Measurements from ENCODE around the gene SP140L. TPM values are rescaled to one million over a fixed set of nuclear protein-coding genes. Genes with fewer than 3 reads are reported as not detected.
"Not testable (repeated sequence)": the region's sequence is repeated elsewhere in the genome, so short reads cannot be mapped to it uniquely, and the experiment has no call there.

SP140L gene
- total and polyA plus RNA-seq, 3 experiments from 2014 or later: 30.1 to 32.5 (median 31.4) TPM

DNA sequence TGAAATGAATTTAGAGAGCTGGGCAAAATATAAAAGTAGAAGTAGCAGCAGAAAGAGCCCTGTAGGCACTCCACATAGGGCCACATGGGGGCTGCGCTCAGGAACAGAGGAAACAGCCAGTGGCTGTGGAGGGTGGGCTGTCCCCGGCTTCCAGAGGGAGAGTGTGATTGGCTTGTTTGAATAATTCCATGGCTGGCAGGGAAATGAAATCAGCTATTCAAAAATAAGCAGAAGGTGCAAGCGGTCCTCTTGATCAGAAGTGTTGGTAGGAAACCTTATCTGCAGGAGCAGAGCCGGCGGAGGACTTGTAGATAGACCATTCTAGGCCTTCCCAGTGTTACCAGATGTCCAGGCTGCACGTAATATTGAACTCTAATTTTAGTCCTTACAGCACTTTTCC is 71.7 kb downstream of the SP140L start:
- H3K9me3 Mint-ChIP-seq; DNase-seq; H3K9me3 ChIP-seq (ENCODE audit: low read length); H3K27me3 ChIP-seq (ENCODE audit: insufficient read depth, low read length, poor library complexity, severe bottlenecking); CTCF ChIA-PET; H3K27me3 Mint-ChIP-seq; H3K27ac ChIP-seq (ENCODE audit: low read depth, low read length); H3K4me1 ChIP-seq (ENCODE audit: insufficient read depth, low read length); POLR2A ChIA-PET; H3K4me1 Mint-ChIP-seq; H3K4me3 ChIP-seq (ENCODE audit: low read length); H3K4me3 Mint-ChIP-seq: not testable (repeated sequence)
- Mint-ChIP-seq H3K27ac (peak overlapping the region in 5 of 8 donors; percentile 34 to 92 (median 64)), H3K36me3 (peaks cover 46 to 91% (median 47%) of the 10 kb centered on the region in 3 donors)
- peaks cover 52% of the 10 kb centered on the region for H3K36me3 ChIP-seq (ENCODE audit: insufficient read depth, low read length)

DNA sequence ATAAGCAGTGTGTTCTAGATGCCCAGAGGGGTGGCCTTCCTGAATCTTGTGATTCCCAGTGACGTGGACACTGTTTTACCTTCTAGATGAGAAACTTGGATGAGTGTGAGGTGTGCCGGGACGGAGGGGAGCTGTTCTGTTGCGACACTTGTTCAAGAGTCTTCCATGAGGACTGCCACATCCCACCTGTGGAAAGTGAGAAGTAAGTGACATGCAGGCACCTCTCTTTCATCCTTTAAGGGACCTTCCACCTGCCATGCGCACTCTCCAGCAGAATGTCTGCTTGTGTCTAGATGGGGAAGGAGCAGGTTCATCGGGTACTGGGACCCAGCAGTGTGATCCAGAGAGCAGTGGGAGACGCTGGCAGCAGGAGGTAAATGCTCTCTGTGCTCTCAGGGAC is 73.0 kb downstream of the SP140L start:
- H3K4me1 ChIP-seq (ENCODE audit: insufficient read depth, low read length): no peaks in the 10 kb centered on the region
- H3K36me3 ChIP-seq (ENCODE audit: insufficient read depth, low read length): peaks cover 46% of the 10 kb centered on the region
- H3K27ac Mint-ChIP-seq: peak overlapping the region in 6 of 8 donors; percentile 7 to 86 (median 40)
- POLR2A ChIA-PET: no interaction called here
- peaks cover 39 to 91% (median 42%) of the 10 kb centered on the region in 3 donors for H3K36me3 Mint-ChIP-seq
- CTCF ChIA-PET: no interaction called here
- no peak overlapping the region for H3K4me3 ChIP-seq (ENCODE audit: low read length)
- H3K27me3 ChIP-seq (ENCODE audit: insufficient read depth, low read length, poor library complexity, severe bottlenecking): no peaks in the 10 kb centered on the region
- H3K27me3 Mint-ChIP-seq: no peaks in the 10 kb centered on the region
- no peak overlapping the region for H3K4me3 Mint-ChIP-seq
- H3K27ac ChIP-seq (ENCODE audit: low read depth, low read length): no peak overlapping the region
- DNase-seq: no peak
- H3K4me1 Mint-ChIP-seq: no peaks in the 10 kb centered on the region
- peaks cover 0 to 8% (median 2%) of the 10 kb centered on the region in 5 donors for H3K9me3 Mint-ChIP-seq
- peaks cover 9% of the 10 kb centered on the region for H3K9me3 ChIP-seq (ENCODE audit: low read length)

DNA sequence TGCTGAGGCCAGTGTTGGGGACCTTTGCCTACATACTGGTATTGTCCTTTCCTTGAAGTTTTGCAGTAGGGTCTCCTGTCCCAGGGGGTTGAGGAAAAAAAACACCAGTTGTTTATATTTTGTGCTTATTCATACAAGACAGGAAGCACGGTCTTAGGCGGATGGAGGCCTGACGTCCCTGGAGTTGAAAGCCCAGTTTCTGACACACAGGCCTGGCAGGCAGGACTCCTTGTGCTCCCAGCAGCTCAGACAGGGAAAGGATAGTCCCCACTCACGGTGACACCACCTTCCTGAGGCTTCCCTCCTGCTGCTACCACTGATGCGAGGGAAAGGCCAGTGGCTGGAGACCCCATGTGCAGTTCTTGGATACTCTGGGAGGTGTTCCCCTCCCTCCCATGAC is 73.5 kb downstream of the SP140L start:
- Mint-ChIP-seq H3K9me3 (peaks cover 0 to 5% (median 2%) of the 10 kb centered on the region in 5 donors), H3K36me3 (peaks cover 39 to 92% (median 43%) of the 10 kb centered on the region in 3 donors), H3K27ac (peak overlapping the region in 2 of 8 donors; percentile 11 to 79), H3K4me1 (no peaks in the 10 kb centered on the region), H3K27me3 (no peaks in the 10 kb centered on the region), H3K4me3 (no peak overlapping the region)
- Histone ChIP-seq H3K27me3 (ENCODE audit: insufficient read depth, low read length, poor library complexity, severe bottlenecking) (no peaks in the 10 kb centered on the region), H3K9me3 (ENCODE audit: low read length) (peaks cover 9% of the 10 kb centered on the region), H3K27ac (ENCODE audit: low read depth, low read length) (no peak overlapping the region), H3K36me3 (ENCODE audit: insufficient read depth, low read length) (peaks cover 44% of the 10 kb centered on the region), H3K4me1 (ENCODE audit: insufficient read depth, low read length) (no peaks in the 10 kb centered on the region), H3K4me3 (ENCODE audit: low read length) (no peak overlapping the region)
- DNase-seq: no peak
- ChIA-PET CTCF (no interaction called here), POLR2A (no interaction called here)

DNA sequence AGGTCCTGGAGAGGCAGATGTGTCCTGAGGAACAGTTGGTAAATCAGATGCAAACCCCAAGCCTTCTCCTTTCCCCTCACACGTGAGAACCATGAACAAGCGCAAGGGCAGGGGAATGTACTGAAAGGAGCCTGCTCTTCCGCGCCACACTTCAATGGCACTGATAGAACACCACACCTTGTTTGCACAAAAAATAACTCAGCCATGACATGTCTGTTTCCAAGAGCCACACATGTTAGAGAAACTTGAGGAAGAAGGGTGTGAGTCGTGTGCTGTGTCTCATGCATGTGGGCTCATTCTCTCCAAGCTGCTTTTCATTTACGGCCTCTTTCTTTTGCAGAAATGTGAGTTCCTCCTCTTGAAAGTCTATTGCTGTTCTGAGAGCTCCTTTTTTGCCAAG is 74.0 kb downstream of the SP140L start:
- DNase-seq; H3K4me3 ChIP-seq (ENCODE audit: low read length); CTCF ChIA-PET; H3K4me1 Mint-ChIP-seq; H3K4me1 ChIP-seq (ENCODE audit: insufficient read depth, low read length); H3K27ac ChIP-seq (ENCODE audit: low read depth, low read length); POLR2A ChIA-PET; H3K9me3 ChIP-seq (ENCODE audit: low read length); H3K9me3 Mint-ChIP-seq; H3K27me3 ChIP-seq (ENCODE audit: insufficient read depth, low read length, poor library complexity, severe bottlenecking); H3K4me3 Mint-ChIP-seq; H3K27me3 Mint-ChIP-seq; H3K27ac Mint-ChIP-seq: not testable (repeated sequence)
- peaks cover 42% of the 10 kb centered on the region for H3K36me3 ChIP-seq (ENCODE audit: insufficient read depth, low read length)
- H3K36me3 Mint-ChIP-seq: peaks cover 35 to 92% (median 45%) of the 10 kb centered on the region in 3 donors

DNA sequence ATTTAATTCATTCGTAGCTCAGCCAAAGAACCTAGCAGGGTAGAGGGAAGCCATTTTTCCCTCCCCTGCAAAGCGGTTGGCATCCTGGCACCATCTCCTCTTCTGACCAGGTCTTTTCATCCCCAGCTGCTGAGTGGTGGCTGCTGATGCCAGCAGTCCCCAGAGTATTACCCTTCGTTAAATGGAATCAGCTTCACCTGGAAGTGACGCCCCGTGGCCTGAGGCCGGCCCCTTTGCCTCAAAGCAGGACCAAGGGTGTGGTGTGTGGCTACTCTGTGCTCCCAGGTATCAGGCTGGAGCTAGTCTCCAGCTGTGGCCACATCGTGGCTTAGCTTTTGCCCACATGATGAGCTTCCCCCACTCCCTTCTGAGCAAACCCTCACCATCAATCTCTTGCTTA is 76.8 kb downstream of the SP140L start:
- Histone ChIP-seq H3K27ac (ENCODE audit: low read depth, low read length) (no peak overlapping the region), H3K4me3 (ENCODE audit: low read length) (no peak overlapping the region), H3K36me3 (ENCODE audit: insufficient read depth, low read length) (peaks cover 34% of the 10 kb centered on the region), H3K4me1 (ENCODE audit: insufficient read depth, low read length) (no peaks in the 10 kb centered on the region), H3K9me3 (ENCODE audit: low read length) (no peaks in the 10 kb centered on the region), H3K27me3 (ENCODE audit: insufficient read depth, low read length, poor library complexity, severe bottlenecking) (no peaks in the 10 kb centered on the region)
- Mint-ChIP-seq H3K27me3 (no peaks in the 10 kb centered on the region), H3K9me3 (no peaks in the 10 kb centered on the region), H3K36me3 (peaks cover 14 to 76% (median 30%) of the 10 kb centered on the region in 3 donors), H3K4me1 (peaks cover 7 to 19% (median 17%) of the 10 kb centered on the region in 3 donors), H3K27ac (peak overlapping the region in 1 of 8 donors; percentile 61), H3K4me3 (no peak overlapping the region)
- ChIA-PET CTCF (interaction anchor here (1.4 kb wide), 1 partner anchor 14 kb away, joined by 3 read pairs; no protein-coding TSS in a partner anchor), POLR2A (no interaction called here)
- no peak for DNase-seq

DNA sequence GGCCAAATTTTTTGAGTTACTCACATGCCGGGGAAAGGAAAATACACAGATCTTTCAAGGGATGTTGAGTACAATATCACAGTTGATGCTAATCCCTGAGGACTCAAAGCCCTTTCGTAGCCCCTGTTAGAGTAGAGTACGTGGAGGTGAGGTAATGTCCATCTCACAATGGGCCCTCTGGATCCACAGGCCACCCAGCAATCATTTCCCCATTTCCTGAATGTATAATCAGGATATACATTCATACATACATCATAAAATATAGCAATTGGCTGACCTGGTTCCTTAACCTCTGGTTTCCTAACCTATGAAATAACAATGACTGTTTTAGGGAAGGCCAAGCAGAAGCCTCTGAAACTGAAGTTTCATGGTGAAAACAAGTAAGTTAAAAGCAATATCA is 78.8 kb downstream of the SP140L start:
- peak overlapping the region in 3 of 8 donors; percentile 33 to 66 (median 36) for H3K27ac Mint-ChIP-seq
- H3K4me3 Mint-ChIP-seq: no peak overlapping the region
- no peak overlapping the region for H3K27ac ChIP-seq (ENCODE audit: low read depth, low read length)
- CTCF ChIA-PET: no interaction called here
- H3K36me3 ChIP-seq (ENCODE audit: insufficient read depth, low read length): peaks cover 16% of the 10 kb centered on the region
- no peaks in the 10 kb centered on the region for H3K4me1 ChIP-seq (ENCODE audit: insufficient read depth, low read length)
- no peaks in the 10 kb centered on the region for H3K27me3 Mint-ChIP-seq
- peaks cover 14 to 56% (median 21%) of the 10 kb centered on the region in 3 donors for H3K36me3 Mint-ChIP-seq
- H3K27me3 ChIP-seq (ENCODE audit: insufficient read depth, low read length, poor library complexity, severe bottlenecking): no peaks in the 10 kb centered on the region
- H3K4me1 Mint-ChIP-seq: peaks cover 11 to 36% (median 34%) of the 10 kb centered on the region in 3 donors
- no peak overlapping the region for H3K4me3 ChIP-seq (ENCODE audit: low read length)
- no peaks in the 10 kb centered on the region for H3K9me3 ChIP-seq (ENCODE audit: low read length)
- no peak for DNase-seq
- H3K9me3 Mint-ChIP-seq: no peaks in the 10 kb centered on the region
- POLR2A ChIA-PET: no interaction called here

DNA sequence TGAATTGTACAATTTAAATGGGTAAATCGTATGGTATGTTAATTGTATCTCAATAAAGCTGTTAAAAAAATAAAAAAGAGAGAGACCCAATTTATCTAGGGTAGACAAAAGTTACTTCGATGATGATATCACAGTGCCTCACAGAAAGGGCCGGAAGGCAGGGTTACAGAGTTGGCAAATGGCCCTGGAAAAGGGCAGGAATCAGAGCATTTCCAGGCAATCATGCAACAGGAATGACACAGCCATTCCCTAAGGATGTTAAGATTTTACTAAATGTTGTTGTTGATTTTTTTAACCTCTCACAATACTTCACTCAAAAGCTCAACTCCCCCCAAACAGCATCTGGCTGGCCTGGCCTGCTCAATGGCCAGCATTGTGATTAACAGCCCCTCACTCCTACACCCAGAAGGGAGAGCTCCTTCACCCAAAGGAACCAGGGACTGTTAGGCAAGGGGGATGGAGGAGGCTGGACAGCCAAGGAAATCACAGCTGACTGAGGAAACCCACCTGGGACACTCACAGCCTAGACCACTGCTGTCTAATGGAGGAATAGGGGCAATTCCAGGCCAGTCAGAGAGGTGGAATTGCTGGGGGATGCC is 81.3 kb downstream of the SP140L start:
- Mint-ChIP-seq H3K27me3 (no peaks in the 10 kb centered on the region), H3K4me1 (peaks cover 26 to 60% (median 54%) of the 10 kb centered on the region in 3 donors), H3K36me3 (peaks cover 13 to 48% (median 14%) of the 10 kb centered on the region in 3 donors), H3K27ac (peak overlapping the region in 7 of 8 donors; percentile 15 to 100 (median 43)), H3K9me3 (no peaks in the 10 kb centered on the region), H3K4me3 (peak overlapping the region in 1 of 7 donors; percentile 88)
- no peaks in the 10 kb centered on the region for H3K27me3 ChIP-seq (ENCODE audit: insufficient read depth, low read length, poor library complexity, severe bottlenecking)
- POLR2A ChIA-PET: no interaction called here
- peaks cover 10% of the 10 kb centered on the region for H3K36me3 ChIP-seq (ENCODE audit: insufficient read depth, low read length)
- CTCF ChIA-PET: interaction anchor here (1.4 kb wide), 1 partner anchor 203 kb away, joined by 4 read pairs; no protein-coding TSS in a partner anchor
- H3K4me1 ChIP-seq (ENCODE audit: insufficient read depth, low read length): peaks cover 13% of the 10 kb centered on the region
- no peaks in the 10 kb centered on the region for H3K9me3 ChIP-seq (ENCODE audit: low read length)
- H3K4me3 ChIP-seq (ENCODE audit: low read length): no peak overlapping the region
- no peak for DNase-seq
- H3K27ac ChIP-seq (ENCODE audit: low read depth, low read length): no peak overlapping the region

DNA sequence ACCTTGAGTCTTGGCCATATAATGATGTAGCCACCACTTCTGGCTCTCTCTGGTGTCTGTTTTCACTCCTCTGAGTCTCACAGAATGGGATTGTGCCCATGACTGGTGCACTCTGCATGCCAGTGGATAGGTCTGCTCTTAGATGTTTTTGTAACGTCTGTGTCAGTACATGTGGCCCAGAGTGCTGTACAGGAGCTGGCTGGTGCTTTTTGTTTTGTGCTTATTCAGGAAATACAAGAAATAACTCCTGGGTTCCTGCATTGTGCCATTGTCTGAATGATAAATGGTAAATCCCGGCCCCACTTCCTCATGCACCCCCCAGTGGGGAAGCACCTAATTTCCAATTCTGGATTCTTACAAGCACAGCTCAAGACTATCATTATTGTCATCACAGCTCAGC is 82.3 kb downstream of the SP140L start:
- CTCF ChIA-PET: not testable (repeated sequence)

More for the DNA sequence above, 82.3 kb downstream of the SP140L start:
- H3K27ac ChIP-seq (ENCODE audit: low read depth, low read length); H3K36me3 ChIP-seq (ENCODE audit: insufficient read depth, low read length); H3K4me3 ChIP-seq (ENCODE audit: low read length); POLR2A ChIA-PET; H3K27me3 ChIP-seq (ENCODE audit: insufficient read depth, low read length, poor library complexity, severe bottlenecking); H3K27me3 Mint-ChIP-seq; H3K9me3 ChIP-seq (ENCODE audit: low read length); H3K9me3 Mint-ChIP-seq; DNase-seq: not testable (repeated sequence)
- peaks cover 34 to 70% (median 64%) of the 10 kb centered on the region in 3 donors for H3K4me1 Mint-ChIP-seq
- H3K4me3 Mint-ChIP-seq: peak overlapping the region in 3 of 7 donors; percentile 38 to 96 (median 41)
- H3K27ac Mint-ChIP-seq: peak overlapping the region in 6 of 8 donors; percentile 43 to 100 (median 86)
- H3K4me1 ChIP-seq (ENCODE audit: insufficient read depth, low read length): peaks cover 23% of the 10 kb centered on the region
- peaks cover 6 to 39% (median 11%) of the 10 kb centered on the region in 3 donors for H3K36me3 Mint-ChIP-seq
